ENCODE measurements around the gene CLEC11A.

GRCh38 chr19:50696094-50696483, 27.1 kb upstream of the CLEC11A start:
- TF ChIP-seq CTCF (conservative IDR thresholded peaks at IDR 0.05; ENCODE audit: low read depth, low read length) (no peak), EZH2 (IDR thresholded peaks at IDR 0.05; ENCODE audit: borderline replicate concordance, low read depth, low read length, poor library complexity, severe bottlenecking) (no peak)
